HUES6 (cell line): ENCODE data around the gene CDC26.

ENCODE experiments used
- H3K27ac ChIP-seq: 2 replicates; pipeline ENCODE4 v1.7.0; 2013; ENCODE audit warnings: low read depth, mild to moderate bottlenecking, low read length, inconsistent platforms
- H3K27me3 ChIP-seq: 2 replicates; pipeline ENCODE4 v1.6.1; 2013; ENCODE audit warnings: low read length; ENCODE audit not compliant: control insufficient read depth, insufficient read depth
- H3K36me3 ChIP-seq: 2 replicates; pipeline ENCODE4 v1.6.1; 2013; ENCODE audit warnings: low read length; ENCODE audit not compliant: control insufficient read depth, insufficient read depth
- H3K4me1 ChIP-seq: 2 replicates; pipeline ENCODE4 v1.6.1; 2013; ENCODE audit warnings: low read length; ENCODE audit not compliant: control insufficient read depth, insufficient read depth
- H3K4me3 ChIP-seq: 2 replicates; pipeline ENCODE4 v1.5.1; 2013; ENCODE audit warnings: low read depth, low read length
- H3K9ac ChIP-seq: one replicate; pipeline ENCODE4 v1.6.1; 2013; ENCODE audit warnings: mild to moderate bottlenecking, low read length
- H3K9me3 ChIP-seq: 2 replicates; pipeline ENCODE4 v1.6.1; 2013; ENCODE audit warnings: low read depth, low read length; ENCODE audit not compliant: control insufficient read depth, insufficient read depth

The CDC26 gene

GRCh38 chr9:113220467-113221002 lies 54.8 kb downstream of the CDC26 start:
- Histone ChIP-seq H3K27me3 (no peaks in the 10 kb centered on the region), H3K27ac (peak overlapping the region; percentile 1; the same call in 1 of the 2 replicates), H3K36me3 (0 out of 2 replicates have a peak, but pooled peaks cover 5% of the 10 kb centered on the region), H3K4me3 (peak overlapping the region; percentile 76), H3K9ac (peak overlapping the region; percentile 64), H3K9me3 (no peaks in the 10 kb centered on the region), H3K4me1 (peaks cover 12% of the 10 kb centered on the region)

GRCh38 chr9:113219969-113220368 lies 55.4 kb downstream of the CDC26 start:
- Histone ChIP-seq H3K4me3 (peak overlapping the region; percentile 76), H3K36me3 (0 out of 2 replicates have a peak, but pooled peaks cover 5% of the 10 kb centered on the region), H3K9me3 (no peaks in the 10 kb centered on the region), H3K27ac (no peak overlapping the region), H3K9ac (peak overlapping the region; percentile 28), H3K4me1 (peaks cover 12% of the 10 kb centered on the region), H3K27me3 (no peaks in the 10 kb centered on the region)

DNA sequence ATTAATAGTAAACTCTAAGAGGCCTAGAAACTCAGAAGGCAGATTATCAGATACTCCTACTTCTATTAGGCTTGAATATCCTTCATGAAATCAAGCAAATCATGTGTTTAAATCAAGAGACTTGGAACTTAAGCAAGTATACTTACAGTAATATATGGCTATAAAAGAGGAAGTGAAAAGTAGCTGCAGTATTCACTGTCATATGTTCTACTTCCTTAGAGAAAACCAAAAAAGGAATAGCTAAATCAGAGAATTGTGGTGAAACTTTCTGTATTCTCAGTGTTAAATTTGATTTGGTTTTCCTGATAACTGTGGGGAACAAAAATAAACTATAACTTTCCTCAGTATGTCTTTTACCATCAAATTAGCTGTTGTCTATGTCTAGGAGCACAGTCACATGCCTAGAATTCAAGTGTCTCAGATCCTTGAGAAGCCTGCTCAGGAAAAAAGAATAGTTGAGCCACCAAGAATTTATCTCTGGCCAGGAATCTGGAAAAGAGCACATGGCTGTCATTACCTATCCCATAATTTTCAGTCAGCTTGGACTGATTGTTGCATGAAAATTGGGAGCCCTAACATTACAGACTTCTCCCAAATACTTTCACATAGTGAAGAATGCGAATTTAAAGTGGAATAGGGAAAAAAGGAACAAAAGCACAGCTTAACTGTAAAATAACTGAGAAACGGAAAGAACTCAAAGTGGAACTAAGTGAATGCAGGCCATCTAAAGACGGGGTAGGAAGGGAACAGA lies 56.0 kb downstream of the CDC26 start:
- Histone ChIP-seq H3K27ac (no peak overlapping the region), H3K36me3 (no peaks in the 10 kb centered on the region), H3K9me3 (no peaks in the 10 kb centered on the region), H3K4me1 (peaks cover 12% of the 10 kb centered on the region), H3K27me3 (no peaks in the 10 kb centered on the region), H3K9ac (peak overlapping the region; percentile 28), H3K4me3 (peak overlapping the region; percentile 76; the same call in 1 of the 2 replicates)
